ENCODE results near the gene SMURF1. TPM values are rescaled to one million over a fixed set of nuclear protein-coding genes. Genes with fewer than 3 reads are reported as not detected.

Gene SMURF1
- total and polyA plus RNA-seq, 2 of the 4 experiments (the other 2 are of a cell fraction) = 13.4 to 20.3 TPM

DNA sequence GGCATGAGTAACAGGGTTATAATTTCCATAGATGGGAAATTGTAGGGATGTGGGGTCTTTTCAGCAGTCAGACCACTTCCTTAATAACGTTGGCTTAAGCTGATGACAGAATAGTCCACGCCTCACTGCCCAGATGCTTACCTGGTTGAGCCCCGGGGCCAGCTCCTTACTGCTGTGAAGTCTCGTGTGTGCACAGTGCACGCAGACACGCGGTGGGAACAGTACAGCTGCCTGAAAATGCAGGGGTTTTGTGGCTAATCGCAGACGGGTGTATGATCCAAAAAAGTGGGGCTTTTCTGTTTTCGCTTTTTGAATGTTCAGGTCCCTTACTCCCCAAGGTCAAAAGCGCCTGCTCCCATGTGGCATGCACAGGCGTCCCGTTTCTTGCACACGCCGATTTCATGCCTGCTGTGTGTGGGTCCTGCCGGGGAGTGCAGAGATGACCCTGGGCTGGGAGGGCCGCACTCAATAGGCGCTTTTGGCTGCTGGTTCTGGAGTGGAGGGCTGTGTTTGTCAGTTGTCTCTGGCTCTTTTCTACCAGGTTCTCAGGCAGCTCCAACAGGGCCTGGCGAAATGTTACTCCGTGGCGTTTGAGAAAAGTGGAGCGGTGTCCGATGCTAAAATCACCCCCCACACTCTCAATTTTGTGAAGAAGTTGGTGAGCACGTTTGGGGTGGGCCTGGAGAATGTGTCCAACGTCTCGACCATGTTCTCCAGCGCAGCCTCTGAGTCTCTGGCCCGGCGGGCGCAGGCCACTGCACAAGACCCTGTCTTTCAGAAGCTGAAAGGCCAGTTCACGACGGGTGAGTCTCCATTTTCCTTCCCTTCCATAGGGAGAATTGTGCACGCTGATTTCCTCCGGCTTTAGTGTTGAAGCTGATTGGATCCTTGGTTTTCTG is 149.6 kb downstream of the SMURF1 start:
- BruUV-seq (replicated peaks) = no TSS peak
- intact Hi-C loops (cut with micrococcal nuclease) = no loop called here
- TF ChIP-seq, protein P1, sequence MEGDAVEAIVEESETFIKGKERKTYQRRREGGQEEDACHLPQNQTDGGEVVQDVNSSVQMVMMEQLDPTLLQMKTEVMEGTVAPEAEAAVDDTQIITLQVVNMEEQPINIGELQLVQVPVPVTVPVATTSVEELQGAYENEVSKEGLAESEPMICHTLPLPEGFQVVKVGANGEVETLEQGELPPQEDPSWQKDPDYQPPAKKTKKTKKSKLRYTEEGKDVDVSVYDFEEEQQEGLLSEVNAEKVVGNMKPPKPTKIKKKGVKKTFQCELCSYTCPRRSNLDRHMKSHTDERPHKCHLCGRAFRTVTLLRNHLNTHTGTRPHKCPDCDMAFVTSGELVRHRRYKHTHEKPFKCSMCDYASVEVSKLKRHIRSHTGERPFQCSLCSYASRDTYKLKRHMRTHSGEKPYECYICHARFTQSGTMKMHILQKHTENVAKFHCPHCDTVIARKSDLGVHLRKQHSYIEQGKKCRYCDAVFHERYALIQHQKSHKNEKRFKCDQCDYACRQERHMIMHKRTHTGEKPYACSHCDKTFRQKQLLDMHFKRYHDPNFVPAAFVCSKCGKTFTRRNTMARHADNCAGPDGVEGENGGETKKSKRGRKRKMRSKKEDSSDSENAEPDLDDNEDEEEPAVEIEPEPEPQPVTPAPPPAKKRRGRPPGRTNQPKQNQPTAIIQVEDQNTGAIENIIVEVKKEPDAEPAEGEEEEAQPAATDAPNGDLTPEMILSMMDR (conservative IDR thresholded peaks at IDR 0.05; ENCODE audit: low read depth, low read length) = no peak
- TF ChIP-seq SMC3 (IDR thresholded peaks at IDR 0.05; ENCODE audit: low read depth, low read length) (no peak), RCOR1 (IDR thresholded peaks at IDR 0.05; ENCODE audit: insufficient replicate concordance, low read length) (no peak), MAFK (IDR thresholded peaks at IDR 0.05; ENCODE audit: low read depth, low read length) (no peak), FOS (IDR thresholded peaks at IDR 0.05; ENCODE audit: low read depth, low read length) (no peak), POLR2A (IDR thresholded peaks at IDR 0.05; ENCODE audit: low read depth, low read length) (no peak), MXI1 (IDR thresholded peaks at IDR 0.05; ENCODE audit: borderline replicate concordance, low read depth, low read length) (no peak), MAZ (IDR thresholded peaks at IDR 0.05; ENCODE audit: borderline replicate concordance, low read depth, low read length) (no peak), CEBPB (IDR thresholded peaks at IDR 0.05; ENCODE audit: low read depth, low read length) (no peak), RFX5 (IDR thresholded peaks at IDR 0.05; ENCODE audit: low read depth, low read length) (no peak), CHD1 (IDR thresholded peaks at IDR 0.05; ENCODE audit: low read depth, low read length) (no peak), NFE2L2 (IDR thresholded peaks at IDR 0.05; ENCODE audit: low read depth, low read length) (no peak), BHLHE40 (IDR thresholded peaks at IDR 0.05; ENCODE audit: low read depth, low read length) (no peak), RAD21 (IDR thresholded peaks at IDR 0.05; ENCODE audit: low read length) (no peak)
- TF ChIP-seq, protein P2, sequence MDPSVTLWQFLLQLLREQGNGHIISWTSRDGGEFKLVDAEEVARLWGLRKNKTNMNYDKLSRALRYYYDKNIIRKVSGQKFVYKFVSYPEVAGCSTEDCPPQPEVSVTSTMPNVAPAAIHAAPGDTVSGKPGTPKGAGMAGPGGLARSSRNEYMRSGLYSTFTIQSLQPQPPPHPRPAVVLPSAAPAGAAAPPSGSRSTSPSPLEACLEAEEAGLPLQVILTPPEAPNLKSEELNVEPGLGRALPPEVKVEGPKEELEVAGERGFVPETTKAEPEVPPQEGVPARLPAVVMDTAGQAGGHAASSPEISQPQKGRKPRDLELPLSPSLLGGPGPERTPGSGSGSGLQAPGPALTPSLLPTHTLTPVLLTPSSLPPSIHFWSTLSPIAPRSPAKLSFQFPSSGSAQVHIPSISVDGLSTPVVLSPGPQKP (IDR thresholded peaks at IDR 0.05; ENCODE audit: borderline replicate concordance, low read depth, low read length) = no peak

More for the DNA sequence above, 149.6 kb downstream of the SMURF1 start:
- H2BK15ac ChIP-seq (ENCODE audit: low read depth, low read length) = no peak overlapping the region
- H4K91ac ChIP-seq (ENCODE audit: insufficient read depth, low read depth, low read length) = no peak overlapping the region
- H3K23ac ChIP-seq (ENCODE audit: low read depth, low read length) = no peak overlapping the region
- H3K9ac ChIP-seq (ENCODE audit: low read depth, low read length) = no peak overlapping the region
- 91% methylated on average over 5 of the region's 34 CpGs; no CpG with 5 or more reads in 1 of the 2 experiments for WGBS, 2 experiments (ENCODE audit: extremely low coverage in 2 of 2, insufficient read length in 1 of 2)
- H3K56ac ChIP-seq (ENCODE audit: extremely low read depth, insufficient read depth, low read length) = no peak overlapping the region
- H3K27me3 ChIP-seq (ENCODE audit: control insufficient read depth, insufficient read depth, low read length) = no peaks in the 10 kb centered on the region
- no peak overlapping the region for H3K18ac ChIP-seq (ENCODE audit: low read depth, low read length)
- H2BK20ac ChIP-seq (ENCODE audit: low read depth, low read length) = no peak overlapping the region
- no peak overlapping the region for H4K5ac ChIP-seq (ENCODE audit: low read depth, low read length)
- no peak overlapping the region for H3K4me3 ChIP-seq (ENCODE audit: insufficient read depth, low read depth, low read length)
- no peak overlapping the region for H3K4me2 ChIP-seq (ENCODE audit: low read depth, low read length)
- no peaks in the 10 kb centered on the region for H4K20me1 ChIP-seq (ENCODE audit: insufficient read depth, low read length)
- no peak overlapping the region for H3K4ac ChIP-seq (ENCODE audit: low read depth, low read length)
- H3K9me3 ChIP-seq (ENCODE audit: control insufficient read depth, insufficient read depth, low read length) = no peaks in the 10 kb centered on the region
- no peaks in the 10 kb centered on the region for H3K4me1 ChIP-seq (ENCODE audit: control insufficient read depth, insufficient read depth, low read length)
- DNase-seq (no peak), ATAC-seq (ENCODE audit: low read depth) (no peak)
- no peak overlapping the region for H2BK5ac ChIP-seq (ENCODE audit: low read depth, low read length, poor library complexity, severe bottlenecking)
- dilution Hi-C loops (cut with HindIII; ENCODE audit: low sequenced_read_pairs, unreplicated experiment) = no loop called here
- no peak overlapping the region for H3K27ac ChIP-seq (ENCODE audit: insufficient read depth, low read length)
- H3K36me3 ChIP-seq (ENCODE audit: control insufficient read depth, insufficient read depth, low read length) = peaks cover 77% of the 10 kb centered on the region
- no peak overlapping the region for H3K14ac ChIP-seq (replicated peaks; ENCODE audit: low read depth, low read length)
- H2AK5ac ChIP-seq (ENCODE audit: low read depth, low read length) = no peak overlapping the region
- H2AK9ac ChIP-seq (replicated peaks; ENCODE audit: low read depth, low read length, poor library complexity) = no peak overlapping the region
- peaks cover 2% of the 10 kb centered on the region; the same call in 1 of the 2 replicates for H3K9me1 ChIP-seq (ENCODE audit: insufficient read depth, low read length)
- POLR2A ChIA-PET (ENCODE audit: unreplicated experiment) = no interaction called here
- H2AFZ ChIP-seq (replicated peaks; ENCODE audit: low read length, poor library complexity) = no peak overlapping the region
- no peak overlapping the region for H4K8ac ChIP-seq (ENCODE audit: low read depth in 2 of 2, low read length in 2 of 2)
- in situ Hi-C loops (cut with MboI; ENCODE audit: low sequenced_read_pairs) = no loop called here
- no peak overlapping the region for H2BK120ac ChIP-seq (ENCODE audit: low read depth, low read length)
- CTCF ChIA-PET = interaction anchor here (0.7 kb wide), 1 partner anchor 12 kb away, joined by 3 read pairs; no protein-coding TSS in a partner anchor
- peaks cover 0 to 3% of the 10 kb centered on the region in 2 experiments; a peak in 2 of 4 replicates for H3K79me1 ChIP-seq (ENCODE audit: low read depth in 1 of 2, low read length in 2 of 2)
